HCT116 (cell line): ENCODE measurements around the gene LSS. TPM values are rescaled to one million over a fixed set of nuclear protein-coding genes. Genes with fewer than 3 reads are reported as not detected.

Experiments
- ATAC-seq: fragments of 200-7000 bp; cut with Tn5 transposase; 2 replicates; pipeline ENCODE4 v1.9.1; 2020; ENCODE audit warnings: mild to moderate bottlenecking, moderate library complexity
- BruUV-seq: library from RNA; stranded (reverse); fragments of 400-500 nt; replicated peaks from 2 replicates; lab custom pipeline; 2021; lab: Mats Ljungman, UMichigan
- CTCF ChIA-PET: fragments of 300-600 bp; sonication (Branson Sonifier 250); formaldehyde crosslinking; loops from one replicate; lab custom pipeline; 2021; ENCODE audit warnings: antibody characterized with exemption; lab: Charles Lee
- POLR2A ChIA-PET: fragments of 300-600, 350-600 bp; sonication (Branson Sonifier 250); formaldehyde crosslinking; loops from one replicate; lab custom pipeline; 2021; ENCODE audit warnings: antibody characterized with exemption; lab: Charles Lee
- RAD21 ChIA-PET, 2 experiments: fragments of 300-600 bp; sonication (Branson Sonifier 250); formaldehyde crosslinking; loops; one replicate each; lab custom pipeline; 2023; ENCODE audit warnings: low total read pairs in 2 of 2; ENCODE audit not compliant: uncharacterized antibody in 2 of 2, unreplicated experiment in 2 of 2, low non-redundant PET in 1 of 2; lab: Charles Lee
- DNase-seq: peaks from one replicate; pipeline ENCODE4 v3.0.0-alpha.2; 2010; ENCODE audit warnings: low read depth, low spot score
- H2AFZ ChIP-seq: fragments of 200-600 bp; shearing (Covaris generic), sonication (generic); 2 replicates; pipeline ENCODE4 v1.6.1; 2017; ENCODE audit warnings: low read depth, mixed run types, mixed read lengths, antibody characterized with exemption, low read length; ENCODE audit not compliant: poor library complexity, severe bottlenecking
- H3K27ac ChIP-seq: 2 replicates; pipeline ENCODE4 v1.5.1; 2012; ENCODE audit warnings: low read depth, low read length
- H3K27me3 ChIP-seq: fragments of 200-600 bp; sonication (generic); 2 replicates; pipeline ENCODE4 v1.6.1; 2016; ENCODE audit warnings: mixed run types, low read length, mixed read lengths; ENCODE audit not compliant: insufficient read depth
- H3K36me3 ChIP-seq, 2 experiments: fragments of 200-500 bp in 1 of 2; fragments of 200-600 bp in 1 of 2; sonication (Bioruptor generic) in 1 of 2; sonication (generic) in 1 of 2; 2 replicates each; pipeline versions ENCODE4 v1.5.1 to v1.6.1; 2014 to 2016; ENCODE audit warnings: low read length in 2 of 2, inconsistent platforms in 1 of 2, mixed read lengths in 1 of 2, mixed run types in 1 of 2; ENCODE audit not compliant: insufficient read depth in 2 of 2, control insufficient read depth in 1 of 2
- H3K4me1 ChIP-seq, 2 experiments: fragments of 200-600 bp in 1 of 2; sonication (generic) in 1 of 2; 2 replicates each; pipeline versions ENCODE4 v1.5.1 to v1.6.1; 2012 to 2017; ENCODE audit warnings: low read length in 2 of 2, inconsistent platforms in 1 of 2, mild to moderate bottlenecking in 1 of 2, mixed read lengths in 1 of 2, mixed run types in 1 of 2, moderate library complexity in 1 of 2; ENCODE audit not compliant: insufficient read depth in 2 of 2, control insufficient read depth in 1 of 2
- H3K4me2 ChIP-seq: fragments of 200-600 bp; sonication (generic); 2 replicates; pipeline ENCODE4 v1.6.1; 2017; ENCODE audit warnings: mixed run types, low read length, mixed read lengths
- H3K4me3 ChIP-seq, 2 experiments: fragments of 200-600 bp in 1 of 2; sonication (generic) in 1 of 2; replicated peaks in 1 of 2; 2 replicates each; pipeline ENCODE4 v1.5.1; 2011 to 2016; ENCODE audit warnings: low read length in 2 of 2, control low read depth in 1 of 2, low read depth in 1 of 2, mild to moderate bottlenecking in 1 of 2, mixed read lengths in 1 of 2, mixed run types in 1 of 2
- H3K79me2 ChIP-seq: fragments of 200-600 bp; sonication (generic); 2 replicates; pipeline ENCODE4 v1.6.1; 2017; ENCODE audit warnings: mild to moderate bottlenecking, mixed run types, low read length, moderate library complexity, mixed read lengths; ENCODE audit not compliant: insufficient read depth
- H3K9ac ChIP-seq: fragments of 200-600 bp; sonication (generic); 2 replicates; pipeline ENCODE4 v1.6.1; 2016; ENCODE audit warnings: low read length, mixed read lengths
- H3K9me2 ChIP-seq: fragments of 200-600 bp; sonication (generic), shearing (Covaris generic); 2 replicates; pipeline ENCODE4 v1.6.1; 2017; ENCODE audit warnings: mixed run types, mild to moderate bottlenecking, moderate library complexity; ENCODE audit not compliant: insufficient read depth
- H3K9me3 ChIP-seq, 2 experiments: fragments of 200-500 bp in 1 of 2; fragments of 200-600 bp in 1 of 2; sonication (Bioruptor generic) in 1 of 2; sonication (generic) in 1 of 2; 2 replicates each; pipeline ENCODE4 v1.6.1; 2014 to 2017; ENCODE audit warnings: low read length in 2 of 2, mixed read lengths in 2 of 2, inconsistent platforms in 1 of 2, low read depth in 1 of 2, mild to moderate bottlenecking in 1 of 2, mixed run types in 1 of 2, moderate library complexity in 1 of 2; ENCODE audit not compliant: control insufficient read depth in 1 of 2, insufficient read depth in 1 of 2
- H4K20me1 ChIP-seq: fragments of 200-600 bp; sonication (generic), shearing (Covaris generic); 2 replicates; pipeline ENCODE4 v1.6.1; 2017; ENCODE audit warnings: mixed run types, mild to moderate bottlenecking, moderate library complexity; ENCODE audit not compliant: insufficient read depth
- intact Hi-C: fragments of 100-400 bp; cut with micrococcal nuclease; formaldehyde crosslinking; loops from 2 replicates; pipeline ENCODE4 v1.10.0; 2022
- total RNA-seq: library from RNA; stranded (reverse); gene quantifications from one replicate; pipeline ENCODE4 v1.2.1, GENCODE V29; 2021; ENCODE audit not compliant: unreplicated experiment
- TF ChIP-seq, protein P1 (sequence below): IDR thresholded peaks from 2 replicates; pipeline ENCODE4 v1.6.1; 2011; ENCODE audit warnings: mild to moderate bottlenecking, low read length, moderate library complexity; ENCODE audit not compliant: insufficient replicate concordance; ENCODE audit errors: extremely low read depth
- TF ChIP-seq, protein P2 (sequence below), 3 experiments: fragments of 200-600 bp in 1 of 3; sonication (generic) in 1 of 3; IDR thresholded peaks in 2 of 3; conservative IDR thresholded peaks in 1 of 3; 2 replicates each; pipeline ENCODE4 v1.5.1; 2012 to 2017; ENCODE audit warnings: low read depth in 2 of 3, low read length in 2 of 3, antibody characterized with exemption in 1 of 3, borderline replicate concordance in 1 of 3, control low read depth in 1 of 3, mild to moderate bottlenecking in 1 of 3, mixed read lengths in 1 of 3, mixed run types in 1 of 3, moderate library complexity in 1 of 3; ENCODE audit not compliant: insufficient read depth in 1 of 3

LSS gene
- total RNA-seq, 1 experiment from 2014 or later = 44.7 TPM

- CTCF ChIA-PET = no interaction called here
- no peaks in the 10 kb centered on the region for H4K20me1 ChIP-seq
- no peaks in the 10 kb centered on the region for H3K27me3 ChIP-seq
- no peak overlapping the region for H3K27ac ChIP-seq
- intact Hi-C loops = no loop called here
- H3K9me2 ChIP-seq = no peaks in the 10 kb centered on the region
- peak; percentile 60; the same call in 1 of the 2 replicates for ATAC-seq
- peaks cover 7% of the 10 kb centered on the region; the same call in 1 of the 2 replicates for H3K79me2 ChIP-seq
- peaks cover 65 to 72% of the 10 kb centered on the region in 2 experiments for H3K36me3 ChIP-seq
- H3K4me2 ChIP-seq = no peak overlapping the region
- no peaks in the 10 kb centered on the region for H3K9me3 ChIP-seq
- H2AFZ ChIP-seq = no peak overlapping the region
- RAD21 ChIA-PET = no interaction called here
- POLR2A ChIA-PET = no interaction called here
- H3K9ac ChIP-seq = no peak overlapping the region
- no peak overlapping the region for H3K4me3 ChIP-seq
- H3K4me1 ChIP-seq = no peaks in the 10 kb centered on the region
- TF ChIP-seq, protein P1, sequence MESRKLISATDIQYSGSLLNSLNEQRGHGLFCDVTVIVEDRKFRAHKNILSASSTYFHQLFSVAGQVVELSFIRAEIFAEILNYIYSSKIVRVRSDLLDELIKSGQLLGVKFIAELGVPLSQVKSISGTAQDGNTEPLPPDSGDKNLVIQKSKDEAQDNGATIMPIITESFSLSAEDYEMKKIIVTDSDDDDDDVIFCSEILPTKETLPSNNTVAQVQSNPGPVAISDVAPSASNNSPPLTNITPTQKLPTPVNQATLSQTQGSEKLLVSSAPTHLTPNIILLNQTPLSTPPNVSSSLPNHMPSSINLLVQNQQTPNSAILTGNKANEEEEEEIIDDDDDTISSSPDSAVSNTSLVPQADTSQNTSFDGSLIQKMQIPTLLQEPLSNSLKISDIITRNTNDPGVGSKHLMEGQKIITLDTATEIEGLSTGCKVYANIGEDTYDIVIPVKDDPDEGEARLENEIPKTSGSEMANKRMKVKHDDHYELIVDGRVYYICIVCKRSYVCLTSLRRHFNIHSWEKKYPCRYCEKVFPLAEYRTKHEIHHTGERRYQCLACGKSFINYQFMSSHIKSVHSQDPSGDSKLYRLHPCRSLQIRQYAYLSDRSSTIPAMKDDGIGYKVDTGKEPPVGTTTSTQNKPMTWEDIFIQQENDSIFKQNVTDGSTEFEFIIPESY = no peak
- TF ChIP-seq, protein P2, sequence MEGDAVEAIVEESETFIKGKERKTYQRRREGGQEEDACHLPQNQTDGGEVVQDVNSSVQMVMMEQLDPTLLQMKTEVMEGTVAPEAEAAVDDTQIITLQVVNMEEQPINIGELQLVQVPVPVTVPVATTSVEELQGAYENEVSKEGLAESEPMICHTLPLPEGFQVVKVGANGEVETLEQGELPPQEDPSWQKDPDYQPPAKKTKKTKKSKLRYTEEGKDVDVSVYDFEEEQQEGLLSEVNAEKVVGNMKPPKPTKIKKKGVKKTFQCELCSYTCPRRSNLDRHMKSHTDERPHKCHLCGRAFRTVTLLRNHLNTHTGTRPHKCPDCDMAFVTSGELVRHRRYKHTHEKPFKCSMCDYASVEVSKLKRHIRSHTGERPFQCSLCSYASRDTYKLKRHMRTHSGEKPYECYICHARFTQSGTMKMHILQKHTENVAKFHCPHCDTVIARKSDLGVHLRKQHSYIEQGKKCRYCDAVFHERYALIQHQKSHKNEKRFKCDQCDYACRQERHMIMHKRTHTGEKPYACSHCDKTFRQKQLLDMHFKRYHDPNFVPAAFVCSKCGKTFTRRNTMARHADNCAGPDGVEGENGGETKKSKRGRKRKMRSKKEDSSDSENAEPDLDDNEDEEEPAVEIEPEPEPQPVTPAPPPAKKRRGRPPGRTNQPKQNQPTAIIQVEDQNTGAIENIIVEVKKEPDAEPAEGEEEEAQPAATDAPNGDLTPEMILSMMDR (IDR thresholded peaks at IDR 0.05 in 2 of 3, conservative IDR thresholded peaks at IDR 0.05 in 1 of 3; ENCODE audit: borderline replicate concordance in 1 of 3, insufficient read depth in 1 of 3, low read depth in 2 of 3, low read length in 2 of 3) = peak in 1 of 3 experiments; percentile 14; a peak in 1 of 6 replicates
- BruUV-seq = no TSS peak
- DNase-seq = no peak
Observed at GRCh38 chr21:46245213-46245915, 16.8 kb upstream of the LSS start.
